Kidney epithelial cell (primary cell): Measurements from ENCODE around the gene PRB3. TPM values are rescaled to one million over a fixed set of nuclear protein-coding genes. Genes with fewer than 3 reads are reported as not detected.

Experiments
- total RNA-seq: library from RNA; depleted of rRNA; stranded (reverse); fragments of >200 nt; gene quantifications from 2 replicates; pipeline ENCODE4 v1.2.3, GENCODE V29; 2015

Gene PRB3
- total RNA-seq, 1 donor from 2014 or later, result not detected

Other genes starting within 250 kb of the PRB3 start
- 1.6 TPM in 1 of 2 replicates, not detected in the other for gene TAS2R19, start 247.1 kb downstream of the PRB3 start, total RNA-seq
- 0.84 and 2.6 TPM in 2 replicates for gene TAS2R31, start 238.3 kb downstream of the PRB3 start, total RNA-seq
- gene TAS2R46, start 207.4 kb downstream of the PRB3 start, total RNA-seq, result 0.33 and 0.41 TPM in 2 replicates
- gene TAS2R43, start 177.4 kb downstream of the PRB3 start, total RNA-seq, result not detected in 2 replicates
- 0.48 and 0.84 TPM in 2 replicates for gene TAS2R30, start 135.1 kb downstream of the PRB3 start, total RNA-seq
- gene SMIM10L1, start 98.5 kb downstream of the PRB3 start, total RNA-seq, result 12.1 and 13.2 TPM in 2 replicates
- gene TAS2R42, start 82.8 kb downstream of the PRB3 start, total RNA-seq, result not detected in 2 replicates
- gene PRB4, start 40.7 kb upstream of the PRB3 start, total RNA-seq, result not detected in 2 replicates
- gene PRB2, start 125.9 kb upstream of the PRB3 start, total RNA-seq, result not detected in 2 replicates